HUES6 (cell line): ENCODE measurements around the gene CRTAC1.
A peak's percentile ranks its signal among the peaks of the same experiment; 100 is the strongest.

Experiments used
- H3K27ac ChIP-seq: 2 replicates; pipeline ENCODE4 v1.7.0; 2013; ENCODE audit warnings: low read depth, mild to moderate bottlenecking, low read length, inconsistent platforms
- H3K27me3 ChIP-seq: 2 replicates; pipeline ENCODE4 v1.6.1; 2013; ENCODE audit warnings: low read length; ENCODE audit not compliant: control insufficient read depth, insufficient read depth
- H3K36me3 ChIP-seq: 2 replicates; pipeline ENCODE4 v1.6.1; 2013; ENCODE audit warnings: low read length; ENCODE audit not compliant: control insufficient read depth, insufficient read depth
- H3K4me1 ChIP-seq: 2 replicates; pipeline ENCODE4 v1.6.1; 2013; ENCODE audit warnings: low read length; ENCODE audit not compliant: control insufficient read depth, insufficient read depth
- H3K4me3 ChIP-seq: 2 replicates; pipeline ENCODE4 v1.5.1; 2013; ENCODE audit warnings: low read depth, low read length
- H3K9ac ChIP-seq: one replicate; pipeline ENCODE4 v1.6.1; 2013; ENCODE audit warnings: mild to moderate bottlenecking, low read length
- H3K9me3 ChIP-seq: 2 replicates; pipeline ENCODE4 v1.6.1; 2013; ENCODE audit warnings: low read depth, low read length; ENCODE audit not compliant: control insufficient read depth, insufficient read depth

The CRTAC1 gene

GRCh38 chr10:98001736-98002135 lies 28.7 kb downstream of the CRTAC1 start:
- no peaks in the 10 kb centered on the region for H3K36me3 ChIP-seq
- H3K9me3 ChIP-seq, result no peaks in the 10 kb centered on the region; the same call in 1 of the 2 replicates

DNA sequence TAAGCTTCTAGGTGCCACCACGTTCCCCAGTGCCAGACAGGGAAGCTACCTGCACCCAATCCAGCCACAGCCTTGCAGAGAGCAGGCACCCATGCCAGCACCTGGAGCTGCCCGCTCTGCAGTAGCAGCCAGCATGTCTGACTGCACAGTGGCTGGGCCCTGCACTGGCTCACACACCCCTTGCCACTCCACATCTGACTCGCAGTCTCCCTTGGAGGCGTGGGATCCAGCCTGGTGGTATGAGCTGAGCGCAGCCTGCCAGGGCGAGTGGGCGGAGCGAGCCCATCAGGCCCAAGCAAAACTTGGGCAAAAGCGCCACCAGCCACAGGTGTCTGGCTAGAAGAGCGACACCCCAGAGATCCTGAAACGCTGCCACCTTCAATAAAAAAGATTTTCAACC lies 30.1 kb downstream of the CRTAC1 start:
- Histone ChIP-seq H3K9ac (no peak overlapping the region), H3K4me1 (no peaks in the 10 kb centered on the region), H3K9me3 (no peaks in the 10 kb centered on the region; the same call in 1 of the 2 replicates), H3K36me3 (no peaks in the 10 kb centered on the region), H3K27me3 (no peaks in the 10 kb centered on the region), H3K4me3 (no peak overlapping the region), H3K27ac (no peak overlapping the region)

More at GRCh38 chr10:98001736-98002135, 28.7 kb downstream of the CRTAC1 start:
- Histone ChIP-seq H3K27me3 (peaks cover 9% of the 10 kb centered on the region; the same call in 1 of the 2 replicates), H3K9ac (no peak overlapping the region), H3K4me1 (peaks cover 10% of the 10 kb centered on the region), H3K27ac (no peak overlapping the region), H3K4me3 (no peak overlapping the region)

- H3K27me3 ChIP-seq, result peaks cover 4% of the 10 kb centered on the region; the same call in 1 of the 2 replicates
- H3K9me3 ChIP-seq, result no peaks in the 10 kb centered on the region; the same call in 1 of the 2 replicates
- no peaks in the 10 kb centered on the region for H3K4me1 ChIP-seq
- H3K27ac ChIP-seq, result no peak overlapping the region
- no peak overlapping the region for H3K9ac ChIP-seq
- H3K4me3 ChIP-seq, result no peak overlapping the region
- no peaks in the 10 kb centered on the region for H3K36me3 ChIP-seq
Observed at GRCh38 chr10:97999923-98000248, 30.5 kb downstream of the CRTAC1 start.

DNA sequence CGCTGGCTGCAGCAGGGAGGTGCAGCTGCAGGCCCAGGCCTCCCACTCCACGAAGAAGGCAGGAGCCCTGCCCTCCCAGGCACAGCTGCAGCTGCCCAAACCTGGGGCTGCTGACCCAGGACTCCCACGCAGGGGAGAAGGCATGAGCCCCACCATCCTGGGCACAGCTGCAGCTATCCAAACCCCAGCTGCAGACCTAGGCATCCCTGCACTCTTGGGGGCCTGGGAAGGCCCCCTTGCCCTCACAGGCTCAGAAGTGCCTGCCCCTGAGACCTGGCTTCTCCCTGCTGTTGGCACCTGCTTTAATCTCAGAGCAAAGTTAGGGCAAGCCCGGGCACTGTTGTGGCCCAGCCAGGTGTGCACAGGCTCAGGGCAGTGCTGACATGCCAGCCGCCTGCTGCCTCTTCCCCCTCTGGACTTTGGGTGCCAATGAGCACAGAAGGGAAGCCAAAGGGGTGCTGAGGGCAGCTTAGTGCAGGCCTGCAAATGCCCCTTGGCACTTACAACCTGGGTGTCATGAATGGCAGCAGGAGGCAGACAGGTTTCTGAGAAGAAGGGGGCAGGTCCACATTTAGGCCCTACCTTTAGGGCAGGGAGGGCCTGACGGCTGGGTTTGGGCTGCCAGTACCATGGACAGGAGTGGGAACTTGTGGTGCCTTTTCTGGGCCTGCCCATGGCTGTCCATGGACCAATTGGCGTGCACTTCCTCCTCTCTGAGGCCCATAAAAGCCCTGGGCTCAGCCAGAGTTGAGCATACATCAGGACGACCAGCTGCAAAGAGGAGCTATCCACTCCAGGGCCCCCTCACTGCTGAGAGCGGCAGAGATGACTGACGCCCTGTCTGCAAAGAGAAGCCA lies 31.1 kb downstream of the CRTAC1 start:
- H3K9ac ChIP-seq, result no peak overlapping the region
- H3K4me3 ChIP-seq, result no peak overlapping the region
- H3K4me1 ChIP-seq, result no peaks in the 10 kb centered on the region

DNA sequence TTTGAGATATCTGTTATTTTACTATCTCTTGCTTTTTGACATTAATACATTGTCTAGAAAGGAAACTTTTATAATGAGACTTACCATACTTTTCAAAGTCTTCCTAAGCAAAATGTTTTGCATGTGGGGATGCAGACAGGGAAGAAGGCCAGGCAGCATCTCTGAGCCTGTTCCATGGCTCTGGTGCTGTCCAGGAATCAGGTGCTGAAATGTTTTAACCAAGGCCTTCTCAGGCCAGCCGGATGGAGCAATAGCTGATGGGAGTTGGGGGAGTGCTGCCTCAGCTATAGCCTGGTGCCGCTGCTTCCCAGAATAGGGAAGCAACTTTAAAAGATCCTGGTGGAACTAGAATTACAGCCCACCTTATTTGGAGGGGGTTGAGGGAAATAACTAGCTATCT lies 38.5 kb downstream of the CRTAC1 start:
- Histone ChIP-seq H3K9me3 (no peaks in the 10 kb centered on the region), H3K4me1 (no peaks in the 10 kb centered on the region), H3K36me3 (no peaks in the 10 kb centered on the region), H3K4me3 (no peak overlapping the region), H3K9ac (no peak overlapping the region), H3K27ac (no peak overlapping the region), H3K27me3 (peaks cover 17% of the 10 kb centered on the region)

More for the DNA sequence above, 31.1 kb downstream of the CRTAC1 start:
- Histone ChIP-seq H3K27me3 (peaks cover 6% of the 10 kb centered on the region; the same call in 1 of the 2 replicates), H3K9me3 (no peaks in the 10 kb centered on the region; the same call in 1 of the 2 replicates), H3K27ac (no peak overlapping the region), H3K36me3 (no peaks in the 10 kb centered on the region)

DNA sequence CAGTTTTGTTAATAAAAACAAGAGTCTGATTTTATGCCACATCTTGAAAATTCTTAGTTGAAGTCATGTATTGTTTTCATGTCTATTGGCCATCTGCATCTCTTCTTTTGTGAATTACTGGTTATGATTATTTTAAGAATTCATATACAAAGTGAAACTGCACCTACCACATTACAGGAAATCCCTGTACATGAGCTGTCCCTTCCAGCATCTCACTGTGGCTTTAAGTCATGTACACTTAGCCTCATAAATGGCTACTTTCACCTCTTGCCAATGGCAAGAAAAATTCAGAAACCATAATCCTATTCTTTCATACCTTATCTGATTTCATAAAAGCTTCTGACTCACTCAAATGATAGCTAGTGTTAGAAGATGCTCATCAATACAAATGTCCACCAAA lies 48.6 kb downstream of the CRTAC1 start:
- H3K4me1 ChIP-seq, result no peaks in the 10 kb centered on the region
- H3K9me3 ChIP-seq, result no peaks in the 10 kb centered on the region
- H3K27me3 ChIP-seq, result peaks cover 75% of the 10 kb centered on the region
- H3K9ac ChIP-seq, result no peak overlapping the region
- no peak overlapping the region for H3K27ac ChIP-seq
- no peak overlapping the region for H3K4me3 ChIP-seq
- H3K36me3 ChIP-seq, result no peaks in the 10 kb centered on the region

GRCh38 chr10:97977673-97978072 lies 52.7 kb downstream of the CRTAC1 start:
- Histone ChIP-seq H3K9ac (no peak overlapping the region), H3K27me3 (peaks cover 99% of the 10 kb centered on the region), H3K27ac (no peak overlapping the region)

DNA sequence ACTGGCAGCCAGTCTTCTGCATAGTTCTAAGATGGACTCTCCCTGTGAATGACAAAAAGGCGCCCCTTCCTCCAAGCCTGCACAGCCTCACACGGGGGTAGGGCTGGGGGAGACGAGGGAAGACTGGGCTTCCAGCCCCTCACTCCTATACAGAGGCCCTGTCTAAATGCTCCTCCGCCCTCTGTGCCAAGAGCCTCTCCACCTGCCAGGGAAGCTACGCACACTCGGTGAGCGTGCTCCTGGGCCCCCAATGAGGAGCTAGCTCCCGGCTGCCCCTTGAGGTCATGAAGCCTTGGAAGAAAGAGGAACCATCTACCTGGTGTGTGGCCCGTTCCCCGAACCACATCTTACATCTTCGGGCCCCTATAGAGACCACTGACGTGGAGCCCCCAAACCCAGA lies 54.8 kb downstream of the CRTAC1 start:
- H3K9me3 ChIP-seq, result no peaks in the 10 kb centered on the region
- H3K27me3 ChIP-seq, result peaks cover 99% of the 10 kb centered on the region
- H3K27ac ChIP-seq, result no peak overlapping the region
- no peak overlapping the region for H3K9ac ChIP-seq
- 0 out of 2 replicates have a peak overlapping the region, but pooled peaks have one; percentile 67 for H3K4me3 ChIP-seq
- H3K4me1 ChIP-seq, result peaks cover 7% of the 10 kb centered on the region; the same call in 1 of the 2 replicates
- H3K36me3 ChIP-seq, result no peaks in the 10 kb centered on the region

More at GRCh38 chr10:97977673-97978072, 52.7 kb downstream of the CRTAC1 start:
- Histone ChIP-seq H3K4me1 (peaks cover 7% of the 10 kb centered on the region; the same call in 1 of the 2 replicates), H3K4me3 (no peak overlapping the region), H3K36me3 (no peaks in the 10 kb centered on the region), H3K9me3 (no peaks in the 10 kb centered on the region)

DNA sequence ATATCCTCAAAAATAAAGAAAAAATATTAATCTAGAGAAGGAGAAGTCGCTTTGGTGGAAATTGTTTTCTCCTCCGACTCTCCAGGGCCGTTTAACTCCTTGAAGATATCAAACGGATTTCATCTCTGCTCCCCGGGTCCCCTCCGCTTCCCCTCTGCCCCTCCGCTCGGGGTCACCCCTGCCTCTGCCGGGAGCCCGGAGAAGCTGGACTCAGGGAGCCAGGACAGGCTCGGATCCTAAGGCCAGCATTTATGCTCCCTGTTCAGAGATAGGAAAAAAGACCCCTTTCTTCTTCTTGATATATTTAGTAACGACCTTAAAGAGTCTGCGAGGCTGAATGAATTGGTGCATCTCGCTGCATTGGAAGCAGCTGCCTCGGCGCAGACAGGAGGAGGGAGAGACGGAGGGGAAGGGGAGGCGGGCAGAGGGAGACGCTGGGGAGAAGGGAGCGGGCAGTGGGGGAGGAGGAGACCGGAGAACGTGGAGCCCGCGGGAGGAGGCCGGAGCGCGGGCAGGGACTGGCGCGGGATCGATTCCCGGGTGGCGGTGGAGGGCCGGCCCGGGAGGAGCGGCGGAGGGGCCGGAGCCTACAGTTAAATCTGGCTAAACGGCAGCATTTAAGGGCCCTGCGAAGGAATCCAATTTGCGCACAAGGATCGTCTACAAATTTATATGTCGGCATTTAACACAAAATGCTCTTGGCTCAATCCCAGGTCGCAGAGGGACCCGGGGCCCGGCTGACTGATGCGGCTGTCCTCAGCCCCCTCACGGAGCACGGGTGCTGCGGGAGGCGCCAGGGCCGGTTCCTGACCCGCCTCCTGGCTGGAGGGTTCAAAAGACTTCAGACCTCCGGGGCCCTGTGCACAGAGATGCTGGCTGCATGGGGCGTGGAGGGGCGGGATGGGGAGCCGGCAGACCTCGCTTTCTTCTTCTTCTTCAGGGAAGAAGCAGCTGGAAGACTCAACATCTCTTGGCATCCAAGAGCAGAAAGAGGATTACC lies 55.6 kb downstream of the CRTAC1 start:
- H3K9me3 ChIP-seq, result no peaks in the 10 kb centered on the region
- no peak overlapping the region for H3K27ac ChIP-seq
- peaks cover 99% of the 10 kb centered on the region for H3K27me3 ChIP-seq
- H3K4me1 ChIP-seq, result peaks cover 7% of the 10 kb centered on the region; the same call in 1 of the 2 replicates
- no peak overlapping the region for H3K9ac ChIP-seq
- H3K4me3 ChIP-seq, result peak overlapping the region; percentile 67
- no peaks in the 10 kb centered on the region for H3K36me3 ChIP-seq

GRCh38 chr10:97974100-97974499 lies 56.3 kb downstream of the CRTAC1 start:
- peaks cover 99% of the 10 kb centered on the region for H3K27me3 ChIP-seq
- no peaks in the 10 kb centered on the region for H3K9me3 ChIP-seq
- H3K4me1 ChIP-seq, result peaks cover 7% of the 10 kb centered on the region; the same call in 1 of the 2 replicates
- H3K27ac ChIP-seq, result no peak overlapping the region
- H3K36me3 ChIP-seq, result no peaks in the 10 kb centered on the region
- H3K9ac ChIP-seq, result no peak overlapping the region
- peak overlapping the region; percentile 67 for H3K4me3 ChIP-seq
